Karpas-422 (cell line): Measurements from ENCODE around the gene TMEM88. TPM values are rescaled to one million over a fixed set of nuclear protein-coding genes. Genes with fewer than 3 reads are reported as not detected.
A peak's percentile ranks its signal among the peaks of the same experiment; 100 is the strongest.

Experiments
- DNase-seq: peaks from one replicate; pipeline ENCODE4 v3.0.0-alpha.2; 2015
- H2AFZ ChIP-seq: fragments of 200-600 bp; sonication (generic); 2 replicates; pipeline ENCODE4 v1.6.1; 2014; ENCODE audit warnings: antibody characterized with exemption, low read length, mixed read lengths
- H3K27ac ChIP-seq: fragments of 200-600 bp; sonication (generic); 2 replicates; pipeline ENCODE4 v1.5.1; 2014; ENCODE audit warnings: mild to moderate bottlenecking, low read length, moderate library complexity
- H3K27me3 ChIP-seq: fragments of 200-600 bp; sonication (generic); 2 replicates; pipeline ENCODE4 v1.6.1; 2014; ENCODE audit warnings: low read length, mixed read lengths
- H3K36me3 ChIP-seq: fragments of 200-600 bp; sonication (generic); 2 replicates; pipeline ENCODE4 v1.6.1; 2014; ENCODE audit warnings: low read length, mixed read lengths; ENCODE audit not compliant: insufficient read depth
- H3K4me1 ChIP-seq: fragments of 200-600 bp; sonication (generic); 2 replicates; pipeline ENCODE4 v1.6.1; 2014; ENCODE audit warnings: mild to moderate bottlenecking, low read length, mixed read lengths
- H3K4me2 ChIP-seq: fragments of 200-600 bp; sonication (generic); 2 replicates; pipeline ENCODE4 v1.6.1; 2014; ENCODE audit warnings: low read length, low read depth, mild to moderate bottlenecking; ENCODE audit not compliant: poor library complexity, severe bottlenecking
- H3K4me3 ChIP-seq: fragments of 200-600 bp; sonication (generic); 2 replicates; pipeline ENCODE4 v1.5.1; 2014; ENCODE audit warnings: mild to moderate bottlenecking, antibody characterized with exemption, low read length, mixed read lengths
- H3K79me2 ChIP-seq: fragments of 200-600 bp; sonication (generic); 2 replicates; pipeline ENCODE4 v1.6.1; 2014; ENCODE audit warnings: mild to moderate bottlenecking, low read length, mixed read lengths
- H3K9ac ChIP-seq: fragments of 200-600 bp; sonication (generic); 2 replicates; pipeline ENCODE4 v1.6.0; 2014; ENCODE audit warnings: low read length
- H3K9me2 ChIP-seq: fragments of 200-600 bp; sonication (generic), shearing (Covaris generic); replicated peaks from 2 replicates; pipeline ENCODE4 v1.6.0; 2014; ENCODE audit warnings: mild to moderate bottlenecking, low read length, moderate library complexity; ENCODE audit not compliant: insufficient read depth
- H3K9me3 ChIP-seq: fragments of 300-700, 200-600 bp; sonication (generic); 2 replicates; pipeline ENCODE4 v1.6.1; 2014; ENCODE audit warnings: low read length, mixed read lengths
- H4K20me1 ChIP-seq: fragments of 200-600 bp; sonication (generic); 2 replicates; pipeline ENCODE4 v1.6.1; 2014; ENCODE audit warnings: mild to moderate bottlenecking, antibody characterized with exemption, low read length, low read depth; ENCODE audit not compliant: insufficient read depth
- total RNA-seq: library from RNA; depleted of rRNA; stranded (reverse); fragments of >200 nt; shearing (Covaris generic); gene quantifications from 2 replicates; pipeline ENCODE4 v1.2.3, GENCODE V29; 2014; ENCODE audit warnings: low replicate concordance

The TMEM88 gene
- total RNA-seq, 1 experiment from 2014 or later: 1.4 TPM

DNA sequence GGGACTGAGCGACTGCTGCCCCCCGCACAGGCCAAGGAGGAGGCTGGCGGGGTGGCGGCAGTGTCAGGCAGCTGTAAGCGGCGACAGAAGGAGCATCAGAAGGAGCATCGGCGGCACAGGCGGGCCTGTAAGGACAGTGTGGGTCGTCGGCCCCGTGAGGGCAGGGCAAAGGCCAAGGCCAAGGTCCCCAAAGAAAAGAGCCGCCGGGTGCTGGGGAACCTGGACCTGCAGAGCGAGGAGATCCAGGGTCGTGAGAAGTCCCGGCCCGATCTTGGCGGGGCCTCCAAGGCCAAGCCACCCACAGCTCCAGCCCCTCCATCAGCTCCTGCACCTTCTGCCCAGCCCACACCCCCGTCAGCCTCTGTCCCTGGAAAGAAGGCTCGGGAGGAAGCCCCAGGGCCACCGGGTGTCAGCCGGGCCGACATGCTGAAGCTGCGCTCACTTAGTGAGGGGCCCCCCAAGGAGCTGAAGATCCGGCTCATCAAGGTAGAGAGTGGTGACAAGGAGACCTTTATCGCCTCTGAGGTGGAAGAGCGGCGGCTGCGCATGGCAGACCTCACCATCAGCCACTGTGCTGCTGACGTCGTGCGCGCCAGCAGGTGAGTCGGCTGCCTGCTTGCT is 5.6 kb upstream of the TMEM88 start:
- peaks cover 8% of the 10 kb centered on the region; the same call in 1 of the 2 replicates for H4K20me1 ChIP-seq
- DNase-seq: no peak
- peaks cover 37% of the 10 kb centered on the region for H3K4me1 ChIP-seq
- H3K4me2 ChIP-seq: peak overlapping the region; percentile 81
- H3K4me3 ChIP-seq: no peak overlapping the region
- H3K9me2 ChIP-seq: no peaks in the 10 kb centered on the region
- H3K79me2 ChIP-seq: peaks cover 24% of the 10 kb centered on the region
- H2AFZ ChIP-seq: no peak overlapping the region
- H3K27ac ChIP-seq: no peak overlapping the region
- H3K9ac ChIP-seq: no peak overlapping the region
- no peaks in the 10 kb centered on the region for H3K27me3 ChIP-seq
- H3K36me3 ChIP-seq: peaks cover 17% of the 10 kb centered on the region; the same call in 1 of the 2 replicates
- H3K9me3 ChIP-seq: no peaks in the 10 kb centered on the region

DNA sequence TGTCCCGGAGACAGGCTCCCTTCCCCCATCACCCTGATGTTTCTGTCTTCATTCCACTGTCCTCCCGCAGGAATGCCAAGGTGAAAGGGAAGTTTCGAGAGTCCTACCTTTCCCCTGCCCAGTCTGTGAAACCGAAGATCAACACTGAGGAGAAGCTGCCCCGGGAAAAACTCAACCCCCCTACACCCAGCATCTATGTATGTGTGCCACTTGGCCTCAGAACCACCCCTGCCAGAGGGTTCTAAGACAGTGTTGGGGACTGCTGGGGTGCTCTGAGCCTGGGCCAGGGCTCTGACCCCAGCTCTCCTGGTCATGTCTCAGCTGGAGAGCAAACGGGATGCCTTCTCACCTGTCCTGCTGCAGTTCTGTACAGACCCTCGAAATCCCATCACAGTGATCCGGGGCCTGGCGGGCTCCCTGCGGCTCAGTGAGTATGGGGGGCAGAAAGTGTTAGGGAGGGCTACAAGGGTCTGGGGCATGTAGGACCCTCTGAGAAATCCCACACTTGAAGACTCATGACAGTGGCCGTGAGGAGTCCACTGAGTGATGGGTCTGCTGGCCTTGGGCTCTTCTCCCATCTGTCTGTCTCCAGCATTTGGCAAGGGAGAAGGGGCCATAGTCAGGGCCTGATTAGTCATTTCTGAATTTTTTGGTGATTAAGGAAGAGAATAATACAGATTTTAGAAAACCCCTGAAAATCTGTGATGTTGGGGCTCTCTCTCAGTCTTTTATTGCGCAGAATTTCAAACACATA is 4.9 kb upstream of the TMEM88 start:
- H3K9me2 ChIP-seq: no peaks in the 10 kb centered on the region
- H3K4me3 ChIP-seq: no peak overlapping the region
- no peak for DNase-seq
- no peaks in the 10 kb centered on the region for H3K9me3 ChIP-seq
- H3K79me2 ChIP-seq: peaks cover 19% of the 10 kb centered on the region
- H2AFZ ChIP-seq: no peak overlapping the region
- H3K36me3 ChIP-seq: peaks cover 17% of the 10 kb centered on the region; the same call in 1 of the 2 replicates
- peak overlapping the region; percentile 81 for H3K4me2 ChIP-seq
- H3K4me1 ChIP-seq: peaks cover 40% of the 10 kb centered on the region
- H3K27ac ChIP-seq: no peak overlapping the region
- H3K27me3 ChIP-seq: no peaks in the 10 kb centered on the region
- H4K20me1 ChIP-seq: peaks cover 8% of the 10 kb centered on the region; the same call in 1 of the 2 replicates
- H3K9ac ChIP-seq: peak overlapping the region; percentile 66; the same call in 1 of the 2 replicates

DNA sequence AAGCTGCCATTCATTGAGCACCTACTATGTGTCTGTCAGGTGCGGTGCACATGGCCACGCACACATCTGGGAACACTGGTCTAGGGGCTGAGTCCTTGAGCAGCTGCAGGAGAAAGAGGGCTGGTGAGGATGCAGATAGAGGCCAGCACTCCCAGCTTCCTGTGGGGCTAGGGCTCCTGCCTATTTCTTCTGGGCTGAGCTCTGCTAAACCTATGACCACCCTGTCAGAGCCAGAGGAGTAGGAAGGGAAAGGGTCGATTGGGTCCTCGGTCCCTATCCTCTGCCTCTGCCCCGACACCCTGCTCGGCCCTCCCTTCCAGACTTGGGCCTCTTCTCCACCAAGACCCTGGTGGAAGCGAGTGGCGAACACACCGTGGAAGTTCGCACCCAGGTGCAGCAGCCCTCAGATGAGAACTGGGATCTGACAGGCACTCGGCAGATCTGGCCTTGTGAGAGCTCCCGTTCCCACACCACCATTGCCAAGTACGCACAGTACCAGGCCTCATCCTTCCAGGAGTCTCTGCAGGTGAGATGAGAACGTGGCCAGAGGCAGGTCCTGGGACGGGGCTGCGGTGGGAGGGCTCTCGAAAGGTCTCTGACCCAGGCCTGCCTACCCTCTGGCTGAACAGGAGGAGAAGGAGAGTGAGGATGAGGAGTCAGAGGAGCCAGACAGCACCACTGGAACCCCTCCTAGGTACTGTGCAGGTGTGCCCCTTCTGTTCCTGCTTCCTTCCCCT is 4.0 kb upstream of the TMEM88 start:
- H3K36me3 ChIP-seq: peaks cover 17% of the 10 kb centered on the region; the same call in 1 of the 2 replicates

GRCh38 chr17:7851438-7852261 is 3.2 kb upstream of the TMEM88 start:
- H4K20me1 ChIP-seq: no peaks in the 10 kb centered on the region
- no peaks in the 10 kb centered on the region for H3K9me3 ChIP-seq
- 0 out of 2 replicates have a peak overlapping the region, but pooled peaks have one; percentile 13 for H2AFZ ChIP-seq
- peak overlapping the region; percentile 68 for H3K4me3 ChIP-seq
- DNase-seq: peak; percentile 97
- peak overlapping the region; percentile 66 for H3K9ac ChIP-seq
- peaks cover 11% of the 10 kb centered on the region for H3K79me2 ChIP-seq
- no peaks in the 10 kb centered on the region for H3K27me3 ChIP-seq
- H3K27ac ChIP-seq: peak overlapping the region; percentile 35; the same call in 1 of the 2 replicates
- H3K4me2 ChIP-seq: peak overlapping the region; percentile 81
- H3K36me3 ChIP-seq: peaks cover 17% of the 10 kb centered on the region; the same call in 1 of the 2 replicates
- H3K4me1 ChIP-seq: peaks cover 47% of the 10 kb centered on the region
- H3K9me2 ChIP-seq: no peaks in the 10 kb centered on the region

More for the DNA sequence above, 4.0 kb upstream of the TMEM88 start:
- Histone ChIP-seq H3K4me1 (peaks cover 41% of the 10 kb centered on the region), H3K27me3 (no peaks in the 10 kb centered on the region), H4K20me1 (no peaks in the 10 kb centered on the region), H3K9ac (peak overlapping the region; percentile 66), H3K9me3 (no peaks in the 10 kb centered on the region), H2AFZ (no peak overlapping the region), H3K4me3 (peak overlapping the region; percentile 68), H3K9me2 (no peaks in the 10 kb centered on the region), H3K79me2 (peaks cover 10% of the 10 kb centered on the region; the same call in 1 of the 2 replicates), H3K27ac (peak overlapping the region; percentile 35; the same call in 1 of the 2 replicates), H3K4me2 (peak overlapping the region; percentile 81)
- no peak for DNase-seq

DNA sequence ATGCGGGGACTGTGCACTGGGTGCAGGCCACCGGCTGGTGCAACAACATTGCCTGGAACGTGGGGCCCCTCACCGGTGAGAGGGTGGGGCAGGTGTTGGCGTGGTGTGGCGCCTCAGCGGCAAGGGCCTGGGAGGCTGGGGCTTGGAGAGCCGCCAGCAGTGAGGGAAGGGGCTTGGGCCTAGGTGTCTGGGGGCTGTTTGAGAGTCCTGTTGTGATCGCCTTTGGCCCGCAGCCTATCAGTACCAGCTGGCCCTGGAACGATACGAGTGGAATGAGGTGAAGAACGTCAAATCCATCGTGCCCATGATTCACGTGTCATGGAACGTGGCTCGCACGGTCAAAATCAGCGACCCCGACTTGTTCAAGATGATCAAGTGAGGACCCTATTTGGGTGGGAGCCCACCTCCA is 2.6 kb upstream of the TMEM88 start:
- H3K27me3 ChIP-seq: no peaks in the 10 kb centered on the region
- no peak overlapping the region for H3K27ac ChIP-seq
- H3K4me1 ChIP-seq: peaks cover 47% of the 10 kb centered on the region
- peaks cover 17% of the 10 kb centered on the region; the same call in 1 of the 2 replicates for H3K36me3 ChIP-seq
- no peak overlapping the region for H2AFZ ChIP-seq
- no peaks in the 10 kb centered on the region for H3K9me3 ChIP-seq
- DNase-seq: no peak
- peak overlapping the region; percentile 32 for H3K4me2 ChIP-seq
- H3K9ac ChIP-seq: peak overlapping the region; percentile 46
- H3K4me3 ChIP-seq: peak overlapping the region; percentile 11; the same call in 1 of the 2 replicates
- H4K20me1 ChIP-seq: no peaks in the 10 kb centered on the region
- no peaks in the 10 kb centered on the region for H3K9me2 ChIP-seq
- peaks cover 11% of the 10 kb centered on the region for H3K79me2 ChIP-seq

DNA sequence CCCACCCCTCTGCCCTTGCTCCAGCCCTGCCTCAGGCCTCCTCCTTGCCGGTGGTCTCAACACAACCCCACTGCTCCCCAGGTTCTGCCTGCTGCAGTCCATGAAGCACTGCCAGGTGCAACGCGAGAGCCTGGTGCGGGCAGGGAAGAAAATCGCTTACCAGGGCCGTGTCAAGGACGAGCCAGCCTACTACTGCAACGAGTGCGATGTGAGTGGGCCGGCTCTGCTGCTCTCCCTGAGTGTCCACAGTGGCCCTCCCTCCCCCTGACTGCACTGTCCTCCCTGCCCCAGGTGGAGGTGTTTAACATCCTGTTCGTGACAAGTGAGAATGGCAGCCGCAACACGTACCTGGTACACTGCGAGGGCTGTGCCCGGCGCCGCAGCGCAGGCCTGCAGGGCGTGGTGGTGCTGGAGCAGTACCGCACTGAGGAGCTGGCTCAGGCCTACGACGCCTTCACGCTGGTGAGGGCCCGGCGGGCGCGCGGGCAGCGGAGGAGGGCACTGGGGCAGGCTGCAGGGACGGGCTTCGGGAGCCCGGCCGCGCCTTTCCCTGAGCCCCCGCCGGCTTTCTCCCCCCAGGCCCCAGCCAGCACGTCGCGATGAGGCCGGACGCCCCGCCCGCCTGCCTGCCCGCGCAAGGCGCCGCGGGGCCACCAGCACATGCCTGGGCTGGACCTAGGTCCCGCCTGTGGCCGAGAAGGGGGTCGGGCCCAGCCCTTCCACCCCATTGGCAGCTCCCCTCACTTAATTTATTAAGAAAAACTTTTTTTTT is 1.8 kb upstream of the TMEM88 start:
- no peak overlapping the region for H3K27ac ChIP-seq
- H3K9me3 ChIP-seq: no peaks in the 10 kb centered on the region
- peaks cover 13% of the 10 kb centered on the region for H3K79me2 ChIP-seq
- H4K20me1 ChIP-seq: no peaks in the 10 kb centered on the region
- H3K36me3 ChIP-seq: peaks cover 17% of the 10 kb centered on the region; the same call in 1 of the 2 replicates
- H3K4me3 ChIP-seq: no peak overlapping the region
- peaks cover 51% of the 10 kb centered on the region for H3K4me1 ChIP-seq
- no peak overlapping the region for H2AFZ ChIP-seq
- H3K9me2 ChIP-seq: no peaks in the 10 kb centered on the region
- DNase-seq: no peak
- no peaks in the 10 kb centered on the region for H3K27me3 ChIP-seq
- no peak overlapping the region for H3K9ac ChIP-seq
- no peak overlapping the region for H3K4me2 ChIP-seq

DNA sequence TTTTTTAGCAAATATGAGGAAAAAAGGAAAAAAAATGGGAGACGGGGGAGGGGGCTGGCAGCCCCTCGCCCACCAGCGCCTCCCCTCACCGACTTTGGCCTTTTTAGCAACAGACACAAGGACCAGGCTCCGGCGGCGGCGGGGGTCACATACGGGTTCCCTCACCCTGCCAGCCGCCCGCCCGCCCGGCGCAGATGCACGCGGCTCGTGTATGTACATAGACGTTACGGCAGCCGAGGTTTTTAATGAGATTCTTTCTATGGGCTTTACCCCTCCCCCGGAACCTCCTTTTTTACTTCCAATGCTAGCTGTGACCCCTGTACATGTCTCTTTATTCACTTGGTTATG is 1.2 kb upstream of the TMEM88 start:
- peaks cover 56% of the 10 kb centered on the region for H3K4me1 ChIP-seq
- no peaks in the 10 kb centered on the region for H4K20me1 ChIP-seq

More for the DNA sequence above, 1.2 kb upstream of the TMEM88 start:
- no peak overlapping the region for H3K4me3 ChIP-seq
- no peaks in the 10 kb centered on the region for H3K9me3 ChIP-seq
- no peak for DNase-seq
- no peak overlapping the region for H3K4me2 ChIP-seq
- peaks cover 17% of the 10 kb centered on the region; the same call in 1 of the 2 replicates for H3K36me3 ChIP-seq
- H3K27me3 ChIP-seq: no peaks in the 10 kb centered on the region
- H2AFZ ChIP-seq: no peak overlapping the region
- no peaks in the 10 kb centered on the region for H3K9me2 ChIP-seq
- H3K9ac ChIP-seq: no peak overlapping the region
- H3K79me2 ChIP-seq: peaks cover 19% of the 10 kb centered on the region
- H3K27ac ChIP-seq: no peak overlapping the region
